Measurements from ENCODE around the gene PCBP3. TPM values are rescaled to one million over a fixed set of nuclear protein-coding genes. Genes with fewer than 3 reads are reported as not detected.
"Not testable (repeated sequence)": the region's sequence is repeated elsewhere in the genome, so short reads cannot be mapped to it uniquely, and the experiment has no call there.

The PCBP3 gene
- total RNA-seq, 1 donor from 2014 or later: 0.13 TPM

DNA sequence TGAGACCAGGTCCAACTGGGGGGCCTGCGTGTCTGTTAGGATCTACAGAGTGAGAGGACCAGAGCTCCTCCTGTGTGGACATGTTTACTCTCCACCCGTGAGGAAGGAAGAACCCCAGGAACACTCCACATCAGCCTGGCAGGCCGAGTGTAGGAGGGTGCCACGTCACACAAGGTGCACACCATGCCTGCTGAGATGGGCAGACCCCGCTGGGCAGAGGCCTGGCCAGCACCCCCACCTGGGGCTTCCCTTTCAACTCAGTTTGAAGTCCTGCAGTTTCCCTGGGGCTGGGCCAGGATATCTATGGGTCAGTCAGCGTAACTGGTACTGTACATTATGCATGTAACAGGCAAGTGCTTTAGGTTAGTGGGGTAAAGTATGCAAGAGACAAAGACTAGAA is 30.1 kb upstream of the PCBP3 start:
- DNase-seq (ENCODE audit: low read depth in 2 of 2): no peak

DNA sequence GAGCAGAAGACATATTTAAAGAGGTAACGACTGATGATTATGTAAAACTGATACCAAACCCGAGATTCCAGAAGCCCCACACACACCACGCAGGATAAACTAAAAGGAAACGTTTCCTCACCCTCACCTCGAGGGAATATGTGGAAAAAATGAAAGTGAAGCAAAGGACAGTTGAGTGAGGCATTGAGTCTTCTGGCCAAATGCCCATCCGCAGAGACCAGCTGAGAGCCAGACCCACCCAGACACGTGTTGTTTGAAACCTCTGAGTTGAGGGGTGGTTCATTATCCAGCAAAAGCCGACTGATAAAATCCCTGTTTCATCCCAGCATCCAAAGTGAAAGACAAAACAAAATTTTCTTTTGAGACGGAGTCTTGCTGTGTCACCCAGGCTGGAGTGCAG is 29.6 kb upstream of the PCBP3 start:
- no peak for DNase-seq (ENCODE audit: low read depth in 2 of 2)

DNA sequence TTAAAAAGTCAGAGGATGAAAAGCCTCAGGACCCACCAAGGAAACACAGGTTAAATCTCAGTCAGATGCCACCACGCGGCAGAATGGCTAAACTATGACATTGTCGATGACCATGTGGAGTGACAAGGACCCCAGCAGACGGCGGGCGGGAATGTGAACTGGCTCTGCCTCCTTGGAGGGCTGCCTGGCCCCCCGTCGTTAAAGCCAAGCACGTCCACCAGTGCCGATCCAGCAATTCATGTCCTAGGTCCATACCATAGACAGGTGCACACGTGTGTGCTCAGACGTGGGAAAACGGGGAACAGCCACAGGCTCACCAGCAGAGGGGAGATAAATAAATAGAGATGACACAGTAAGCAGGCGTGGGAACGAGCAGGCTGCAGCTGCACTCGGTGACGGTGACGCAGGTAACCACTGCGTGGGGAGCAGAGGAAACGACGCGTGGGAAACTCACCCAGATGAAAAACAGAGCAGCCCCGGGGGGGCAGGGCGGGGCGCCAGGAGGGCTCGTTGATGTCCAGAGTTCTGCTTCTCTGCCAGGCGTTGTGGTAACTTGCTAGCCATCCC is 28.3 kb upstream of the PCBP3 start:
- peak; percentile 17 to 36 for DNase-seq (ENCODE audit: low read depth in 2 of 2)

DNA sequence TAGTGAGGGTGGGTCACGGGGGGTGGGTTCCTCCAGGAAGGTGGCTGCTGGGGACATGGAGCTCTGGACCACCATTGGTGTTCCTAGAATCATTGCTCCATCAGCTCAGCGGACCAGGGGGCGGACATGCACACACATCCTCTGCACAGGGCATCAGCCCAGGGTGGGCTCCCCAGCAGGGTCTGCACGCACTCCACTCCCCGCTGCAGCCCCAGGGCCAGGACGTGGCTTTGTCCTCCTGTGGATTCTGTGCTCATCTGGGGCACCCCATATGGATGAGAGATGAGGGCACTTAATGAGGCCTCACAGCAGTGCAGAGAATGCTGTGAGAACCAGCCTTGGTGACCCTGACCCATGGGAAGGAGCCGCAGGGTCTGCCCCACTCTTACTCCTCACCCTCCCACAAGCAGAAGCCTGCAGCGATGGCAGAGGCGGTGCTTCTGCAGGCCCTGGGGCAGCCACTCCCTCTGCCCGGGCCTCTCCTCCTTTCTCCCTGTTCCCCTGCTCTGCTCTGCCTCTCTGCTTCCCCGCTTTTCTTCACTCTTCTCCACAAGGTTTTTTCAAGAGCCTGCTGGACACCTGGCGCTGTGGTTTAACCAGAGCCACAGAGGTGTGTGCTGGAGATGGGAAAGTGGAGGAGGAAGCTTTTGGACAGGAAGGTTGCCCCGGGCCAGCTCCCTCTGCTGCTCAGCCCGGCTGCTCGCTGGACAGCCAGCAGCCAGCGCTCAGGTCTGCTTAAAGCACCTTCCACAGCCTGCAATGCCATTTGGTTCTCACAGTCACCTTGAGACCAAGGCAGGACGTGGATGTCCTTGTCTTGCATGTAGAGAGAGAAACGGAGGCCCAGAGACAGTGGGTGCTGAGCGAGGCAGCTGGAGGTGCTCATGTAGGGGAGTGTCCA is 26.3 kb upstream of the PCBP3 start:
- no peak for DNase-seq (ENCODE audit: low read depth in 2 of 2)

DNA sequence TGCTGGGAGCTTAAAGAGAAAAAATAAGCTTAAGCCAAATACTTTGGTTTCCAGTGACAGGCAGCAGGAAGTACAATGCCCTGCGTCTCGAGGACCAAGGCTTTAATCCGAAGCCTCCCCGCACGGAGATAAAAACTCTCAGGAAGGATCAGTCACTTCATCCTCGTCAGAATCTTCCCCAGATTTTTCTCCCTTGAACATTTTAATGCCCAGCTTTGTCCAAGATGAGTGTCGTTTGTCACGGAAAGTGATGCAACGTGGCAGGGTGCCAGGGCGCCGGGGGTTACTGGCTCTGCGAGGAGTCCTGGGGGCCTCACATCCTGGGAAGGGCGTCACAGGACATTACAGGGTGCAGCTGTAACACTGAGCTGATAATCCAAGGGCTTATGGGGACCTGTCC is 25.2 kb upstream of the PCBP3 start:
- peak; percentile 7 to 25 for DNase-seq (ENCODE audit: low read depth in 2 of 2)

DNA sequence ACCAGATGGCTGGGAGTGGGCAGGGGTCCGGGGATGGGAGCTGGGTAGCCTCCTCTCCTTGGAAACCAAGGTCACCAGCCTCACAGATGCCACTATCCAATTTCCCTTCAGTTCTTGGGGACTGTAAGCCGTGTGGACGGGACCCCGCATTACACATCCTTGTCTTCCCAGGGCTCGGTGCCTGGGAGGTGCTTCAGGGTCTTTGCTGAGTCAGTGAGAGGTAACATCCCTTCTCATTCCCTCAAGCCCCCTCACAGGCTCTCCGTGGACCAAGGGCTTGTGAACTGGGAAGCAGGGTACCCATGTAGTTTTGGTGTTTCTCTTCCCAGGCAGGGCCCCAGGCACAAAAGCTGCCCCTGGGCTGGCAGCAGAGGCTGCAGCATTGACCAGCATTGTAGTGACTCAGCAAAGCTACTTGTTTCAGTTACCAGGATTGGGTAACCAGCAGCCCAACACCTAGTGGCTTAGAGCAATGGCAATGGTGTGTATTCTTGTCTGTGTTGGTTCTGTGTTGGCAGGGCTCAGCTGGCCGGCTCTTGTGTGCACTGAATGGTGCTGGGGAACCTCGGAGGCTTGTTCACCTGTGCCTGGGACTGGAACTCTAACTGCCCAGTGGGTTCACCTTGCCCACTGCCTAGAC is 24.6 kb upstream of the PCBP3 start:
- no peak for DNase-seq (ENCODE audit: low read depth in 2 of 2)

DNA sequence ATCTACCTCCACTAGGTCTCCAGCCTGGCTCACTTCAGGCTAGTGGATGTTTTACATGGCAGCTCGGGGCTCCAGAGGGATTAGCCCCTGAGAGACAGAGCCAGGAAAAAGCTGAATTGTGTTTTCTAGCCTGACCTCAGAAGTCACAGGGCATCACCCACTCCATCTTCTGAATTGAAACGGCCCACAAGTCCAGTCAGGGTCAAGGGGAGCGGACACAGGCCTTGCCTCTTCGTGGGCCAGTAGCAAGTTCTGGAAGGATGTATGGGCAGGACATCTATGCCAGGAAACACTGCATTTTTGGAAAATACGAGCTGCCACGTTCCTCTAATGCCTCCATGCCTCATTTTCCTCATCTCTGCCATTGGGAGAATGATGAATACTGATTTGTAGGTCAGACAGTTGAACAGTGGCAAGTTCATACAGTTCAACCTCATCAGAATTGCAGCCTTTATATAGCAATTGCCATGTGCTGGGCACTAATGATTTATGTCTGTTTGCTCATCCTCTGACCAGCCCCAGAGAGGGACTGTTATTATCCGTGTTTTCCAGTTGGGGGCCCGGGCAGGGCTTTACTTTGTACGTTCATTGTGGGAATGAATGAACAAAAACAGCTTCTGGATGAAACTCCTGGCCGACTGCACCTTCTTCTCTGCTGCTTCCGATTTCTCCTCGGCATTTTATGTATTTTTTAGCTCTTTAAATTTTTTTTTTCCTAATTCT is 23.2 kb upstream of the PCBP3 start:
- DNase-seq (ENCODE audit: low read depth in 2 of 2): no peak

DNA sequence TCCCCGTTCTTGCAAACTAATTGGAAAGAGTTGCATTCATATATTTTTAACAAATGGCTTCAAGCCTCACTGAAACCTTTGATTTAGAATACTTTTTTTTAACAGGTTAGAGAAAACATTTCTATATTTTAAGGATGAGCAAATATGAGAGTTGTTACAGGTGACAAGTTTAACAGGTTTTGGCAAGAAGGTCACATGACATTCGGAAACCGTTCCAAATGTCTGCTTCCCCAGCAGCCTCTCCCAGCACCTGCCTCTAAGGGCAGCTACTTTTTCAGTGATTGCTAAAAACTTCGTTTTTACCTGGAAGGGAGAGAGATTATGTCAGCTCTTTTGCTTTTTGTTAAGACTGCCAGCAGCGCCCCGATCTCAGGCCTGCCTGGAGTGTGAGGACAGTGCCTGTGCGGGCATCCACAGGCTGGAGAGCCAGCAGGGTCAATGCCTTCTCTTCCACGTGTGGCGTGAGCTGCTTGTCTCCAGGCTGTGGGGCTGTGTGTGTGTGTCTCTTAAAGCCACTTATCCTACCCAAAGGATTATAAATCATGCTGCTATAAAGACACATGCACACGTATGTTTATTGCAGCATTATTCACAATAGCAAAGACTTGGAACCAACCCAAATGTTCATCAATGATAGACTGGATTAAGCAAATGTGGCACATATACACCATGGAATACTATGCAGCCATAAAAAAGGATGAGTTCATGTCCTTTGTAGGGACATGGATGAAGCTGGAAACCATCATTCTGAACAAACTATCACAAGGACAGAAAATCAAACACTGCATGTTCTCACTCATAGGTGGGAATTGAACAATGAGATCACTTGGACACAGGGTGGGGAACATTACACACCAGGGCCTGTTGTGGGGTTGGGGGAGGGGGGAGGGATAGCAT is 21.8 kb upstream of the PCBP3 start:
- DNase-seq (ENCODE audit: low read depth in 2 of 2): not testable (repeated sequence)

DNA sequence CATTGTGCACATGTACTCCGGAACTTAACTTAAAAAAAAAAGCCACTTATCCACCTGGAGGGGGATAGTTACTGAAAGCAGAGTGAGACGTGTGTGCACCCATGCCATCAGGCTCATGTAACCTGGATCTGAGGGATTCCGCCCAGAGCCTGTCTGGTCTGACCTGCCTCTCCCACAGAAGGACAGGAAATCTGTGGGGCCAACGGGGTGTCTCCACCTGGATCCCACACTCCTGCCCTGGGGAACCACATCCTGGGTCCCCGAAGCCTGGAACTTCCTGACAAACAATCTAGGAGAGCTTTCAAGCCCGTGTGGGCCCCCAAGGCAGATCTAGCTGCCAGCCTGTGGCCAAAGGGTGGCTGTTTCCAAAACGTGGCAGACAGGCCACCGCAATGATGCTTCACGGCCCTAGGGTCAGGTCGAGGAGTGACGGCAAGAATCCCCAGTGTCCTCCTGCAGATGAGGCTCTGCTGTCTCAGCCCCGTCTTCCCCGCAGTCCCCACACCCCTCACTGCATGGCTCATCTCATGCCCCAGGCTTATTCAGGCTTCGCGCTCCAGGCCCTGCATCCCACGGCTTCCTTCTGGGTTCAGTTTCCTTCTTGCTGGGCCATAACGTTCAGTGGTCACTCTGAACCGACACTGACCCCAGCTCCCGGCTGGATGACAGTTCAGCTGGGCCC is 21.0 kb upstream of the PCBP3 start:
- DNase-seq (ENCODE audit: low read depth in 2 of 2): no peak

DNA sequence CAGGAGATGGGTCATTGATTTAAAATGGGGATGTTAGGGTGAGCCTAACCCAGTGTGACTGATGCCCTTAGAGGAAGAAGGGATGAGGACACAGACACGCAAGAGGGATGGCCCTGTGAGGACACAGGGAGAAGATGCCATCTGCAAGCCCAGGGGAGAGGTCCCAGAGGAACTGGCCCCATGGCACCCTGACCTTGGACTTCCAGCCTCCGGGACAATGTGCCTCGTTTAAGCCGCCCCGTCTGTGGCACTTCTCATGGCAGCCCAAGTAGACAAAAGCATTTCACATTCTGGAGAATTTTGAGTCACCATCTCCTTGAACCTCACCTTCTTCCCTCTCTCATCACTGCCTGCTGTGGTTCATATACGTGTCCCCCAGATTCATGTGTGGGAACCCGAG is 20.1 kb upstream of the PCBP3 start:
- no peak for DNase-seq (ENCODE audit: low read depth in 2 of 2)

DNA sequence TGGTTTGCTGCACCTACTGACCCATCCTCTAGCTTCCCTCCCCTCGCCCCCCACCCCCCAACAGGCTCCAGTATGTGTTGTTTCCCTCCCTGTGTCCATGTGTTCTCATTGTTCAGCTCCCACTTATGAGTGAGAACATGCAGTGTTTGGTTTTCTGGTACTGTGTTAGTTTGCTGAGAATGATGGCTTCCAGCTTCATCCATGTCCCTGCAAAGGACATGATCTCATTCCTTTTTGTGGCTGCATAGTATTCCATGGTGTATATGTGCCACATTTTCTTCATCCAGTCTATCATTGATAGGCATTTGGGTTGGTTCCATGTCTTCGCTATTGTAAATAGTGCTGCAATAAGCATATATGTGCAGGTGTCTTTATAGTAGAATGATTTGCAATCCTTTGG is 17.4 kb upstream of the PCBP3 start:
- not testable (repeated sequence) for DNase-seq (ENCODE audit: low read depth in 2 of 2)

DNA sequence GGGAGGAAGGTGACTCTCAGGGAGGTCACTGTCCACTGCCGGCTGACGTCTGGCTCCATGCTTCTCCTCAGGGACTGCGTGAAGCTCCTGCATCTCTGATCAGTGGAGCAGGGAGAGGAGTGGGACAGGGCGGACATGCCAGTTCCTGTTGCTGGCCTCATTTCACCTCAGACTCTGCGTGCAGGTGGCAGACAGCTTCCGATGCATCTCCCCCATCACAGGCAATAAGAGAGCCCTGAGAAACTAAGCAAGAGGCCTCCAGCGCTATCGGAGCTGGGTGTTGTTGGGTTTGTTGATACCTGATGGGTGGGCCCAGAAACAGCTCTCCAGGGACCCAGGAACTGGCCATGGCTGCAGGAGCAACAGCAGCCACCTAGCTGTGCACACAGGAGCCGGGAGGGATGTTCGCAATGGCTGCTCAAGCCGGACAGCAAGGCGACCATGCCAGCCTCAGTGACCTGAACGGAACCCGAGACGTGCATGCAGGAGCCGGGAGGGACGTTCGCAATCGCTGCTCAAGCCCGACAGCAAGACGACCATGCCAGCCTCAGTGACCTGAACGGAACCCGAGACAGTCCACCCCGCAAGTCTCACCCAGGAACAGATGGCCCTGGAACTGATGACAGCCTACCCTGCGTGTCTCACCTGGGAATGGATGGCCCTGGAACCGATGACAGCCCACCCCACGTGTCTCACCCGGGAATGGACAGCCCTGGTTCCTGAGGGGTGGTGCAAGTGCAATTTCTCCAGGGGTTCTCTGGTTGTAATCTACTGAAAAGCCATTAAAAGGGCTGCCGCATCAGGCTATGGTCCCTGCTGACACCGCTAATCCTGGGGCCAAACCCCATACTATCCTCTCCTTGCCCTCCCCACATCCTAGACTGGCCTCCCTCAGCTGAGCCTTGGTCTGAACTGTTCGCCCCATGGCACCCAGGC is 14.2 kb upstream of the PCBP3 start:
- no peak for DNase-seq (ENCODE audit: low read depth in 2 of 2)

DNA sequence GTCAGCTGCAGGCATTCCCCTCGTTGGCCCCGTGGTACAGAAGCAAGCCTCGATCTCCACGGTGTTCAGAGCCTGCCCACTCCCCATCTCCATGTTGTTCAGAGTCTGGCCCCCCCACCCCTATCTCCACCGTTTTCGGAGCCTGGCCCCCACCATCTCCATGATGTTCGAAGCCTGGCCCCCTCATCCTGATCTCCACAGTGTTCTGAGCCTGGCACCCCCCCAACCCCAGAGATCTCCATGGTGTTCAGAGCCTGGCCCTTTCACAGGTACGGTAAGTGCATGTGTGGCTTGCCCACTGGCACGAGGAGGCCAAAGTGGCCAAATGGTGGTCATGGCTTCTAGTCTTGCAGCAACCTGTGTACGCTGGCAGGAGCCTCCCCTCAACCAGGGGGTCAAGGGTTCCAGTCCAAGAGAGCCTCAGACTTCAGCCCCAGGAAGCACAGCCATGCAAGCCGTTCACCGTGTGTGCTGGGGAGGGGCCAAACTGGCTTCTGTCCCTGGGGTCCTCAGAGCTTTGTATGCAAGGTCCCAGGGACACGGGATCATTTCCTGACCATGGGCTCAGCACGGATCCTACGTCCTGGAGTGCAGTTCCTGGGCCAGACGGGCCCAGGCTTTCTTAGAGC is 13.3 kb upstream of the PCBP3 start:
- DNase-seq (ENCODE audit: low read depth in 2 of 2): no peak

DNA sequence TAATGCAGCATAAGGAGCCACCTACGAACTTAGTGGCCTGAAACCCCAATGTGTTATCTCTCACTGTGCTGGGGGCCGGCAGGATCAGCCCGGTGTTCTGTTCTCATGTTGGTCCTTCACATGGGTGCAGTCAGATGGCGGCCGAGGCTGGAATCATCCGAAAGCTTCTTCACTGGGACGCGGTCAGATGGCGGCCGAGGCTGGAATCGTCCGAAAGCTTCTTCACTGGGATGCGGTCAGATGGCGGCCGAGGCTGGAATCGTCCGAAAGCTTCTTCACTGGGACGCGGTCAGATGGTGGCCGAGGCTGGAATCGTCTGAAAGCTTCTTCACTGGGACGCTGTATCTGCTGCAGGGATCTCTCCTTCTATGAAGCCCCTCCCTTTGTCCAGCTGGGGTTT is 12.6 kb upstream of the PCBP3 start:
- no peak for DNase-seq (ENCODE audit: low read depth in 2 of 2)

DNA sequence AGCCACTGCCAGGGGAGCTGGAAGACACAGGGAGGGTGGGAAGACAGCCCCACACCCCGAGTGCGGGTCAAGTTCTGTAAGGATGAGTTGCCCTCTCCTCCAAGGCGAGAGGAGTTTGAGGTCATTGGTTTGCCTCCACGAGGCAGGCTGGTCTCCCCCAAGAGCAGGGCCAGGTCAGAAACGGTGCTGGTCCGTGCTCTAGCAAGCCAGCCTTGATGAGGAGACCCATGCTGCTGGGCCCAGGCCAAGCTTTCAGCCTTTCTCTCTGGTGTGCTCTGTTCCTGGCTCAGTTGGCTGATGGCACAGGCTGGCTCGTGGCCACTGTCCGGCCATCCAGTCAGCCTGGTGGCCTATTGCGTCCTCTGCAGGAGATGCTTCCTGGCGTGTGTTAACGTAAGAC is 12.0 kb upstream of the PCBP3 start:
- no peak for DNase-seq (ENCODE audit: low read depth in 2 of 2)

DNA sequence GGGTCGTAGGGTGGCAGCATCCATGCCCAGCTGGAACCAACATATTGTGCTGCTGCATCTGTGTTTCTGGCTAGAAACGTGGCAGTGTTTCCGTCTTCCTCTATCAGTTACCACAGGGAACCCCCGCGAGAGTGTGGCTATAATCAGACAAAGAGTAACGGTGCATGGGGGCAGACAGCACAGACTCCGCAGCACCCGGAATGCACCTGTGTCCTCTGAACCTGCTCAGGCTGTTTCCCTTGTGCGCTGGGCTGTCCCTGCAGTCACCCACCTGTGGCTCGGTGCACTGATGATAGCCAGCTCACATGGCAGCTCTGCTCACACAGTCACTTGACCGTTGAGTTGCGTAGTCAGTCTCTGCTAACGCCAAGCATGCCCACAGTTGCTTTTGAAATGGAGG is 11.4 kb upstream of the PCBP3 start:
- DNase-seq (ENCODE audit: low read depth in 2 of 2): no peak

DNA sequence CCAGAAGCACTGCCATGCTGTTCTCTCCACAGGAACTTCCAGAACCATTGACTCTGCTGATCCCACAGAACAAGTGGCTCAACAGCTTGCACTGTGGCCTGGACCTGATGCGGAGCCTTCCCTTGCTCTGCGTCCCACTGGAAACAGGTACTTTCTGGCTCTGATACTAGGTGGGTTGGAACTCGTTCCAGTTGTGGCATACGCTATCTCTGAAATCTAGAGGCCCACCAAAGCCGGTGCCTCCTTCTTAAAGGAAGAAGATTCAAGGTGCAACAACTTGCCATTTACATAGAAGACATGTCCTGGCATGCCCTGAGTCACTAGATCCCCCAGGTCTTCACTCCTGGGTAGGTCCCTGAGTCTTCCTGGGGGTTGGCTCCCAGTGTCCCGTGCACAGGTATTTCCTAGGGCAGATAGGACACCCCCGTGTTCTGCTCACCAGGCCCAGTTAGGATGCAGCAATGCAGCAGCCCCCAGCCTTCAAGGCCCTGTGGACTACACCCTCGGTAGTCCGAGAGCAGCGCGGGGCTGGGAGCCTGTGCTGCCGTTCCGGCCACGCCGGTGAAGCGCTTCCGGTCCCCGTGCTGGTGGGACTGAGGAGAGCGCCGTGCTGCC is 10.8 kb upstream of the PCBP3 start:
- DNase-seq (ENCODE audit: low read depth in 2 of 2): no peak

DNA sequence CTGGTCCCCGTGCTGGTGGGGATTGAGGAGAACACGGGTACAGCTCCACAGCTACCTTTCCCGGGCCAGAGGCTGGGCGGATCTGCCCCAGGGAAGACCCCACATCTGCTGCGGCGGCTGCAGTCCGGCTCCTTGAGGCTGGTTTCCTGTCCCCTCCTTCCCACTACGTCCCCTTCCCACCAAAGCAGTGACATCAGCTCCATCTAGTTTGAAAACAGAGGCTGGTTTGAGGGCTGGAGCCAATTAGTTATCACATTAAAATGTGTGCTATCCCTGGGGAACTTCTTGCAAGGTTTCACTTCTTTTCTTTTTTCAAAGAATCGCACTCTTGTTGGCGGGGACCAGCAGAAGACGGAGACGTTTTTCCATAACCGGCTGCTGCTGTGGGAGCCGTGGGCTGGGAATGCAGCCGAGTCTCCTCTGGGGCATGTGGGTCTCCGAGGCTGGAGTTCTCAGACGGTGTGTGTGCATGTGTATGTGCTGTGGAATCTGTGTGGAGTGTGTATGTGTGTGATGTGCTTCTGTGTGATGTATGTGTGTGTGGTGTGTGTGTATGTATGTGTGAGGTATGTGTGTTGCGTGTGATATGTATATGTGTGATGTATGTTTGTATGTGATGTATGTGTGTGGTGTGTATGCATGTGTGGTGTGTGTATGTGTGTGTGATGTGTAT is 8.9 kb upstream of the PCBP3 start:
- no peak for DNase-seq (ENCODE audit: low read depth in 2 of 2)
